GM10266 (cell line): ENCODE measurements around the gene SGCD.

Source experiments
- DNase-seq: peaks from one replicate; pipeline ENCODE4 v3.0.0; 2012; ENCODE audit errors: extremely low spot score
- TF ChIP-seq, protein P1 (sequence below): IDR thresholded peaks from 2 replicates; pipeline ENCODE4 v1.5.1; 2012; ENCODE audit warnings: mild to moderate bottlenecking, low read depth; ENCODE audit not compliant: control insufficient read depth, insufficient read depth; ENCODE audit errors: missing control alignments

The SGCD gene

GRCh38 chr5:156498226-156498980 is 171.4 kb downstream of the SGCD start:
- TF ChIP-seq, protein P1, sequence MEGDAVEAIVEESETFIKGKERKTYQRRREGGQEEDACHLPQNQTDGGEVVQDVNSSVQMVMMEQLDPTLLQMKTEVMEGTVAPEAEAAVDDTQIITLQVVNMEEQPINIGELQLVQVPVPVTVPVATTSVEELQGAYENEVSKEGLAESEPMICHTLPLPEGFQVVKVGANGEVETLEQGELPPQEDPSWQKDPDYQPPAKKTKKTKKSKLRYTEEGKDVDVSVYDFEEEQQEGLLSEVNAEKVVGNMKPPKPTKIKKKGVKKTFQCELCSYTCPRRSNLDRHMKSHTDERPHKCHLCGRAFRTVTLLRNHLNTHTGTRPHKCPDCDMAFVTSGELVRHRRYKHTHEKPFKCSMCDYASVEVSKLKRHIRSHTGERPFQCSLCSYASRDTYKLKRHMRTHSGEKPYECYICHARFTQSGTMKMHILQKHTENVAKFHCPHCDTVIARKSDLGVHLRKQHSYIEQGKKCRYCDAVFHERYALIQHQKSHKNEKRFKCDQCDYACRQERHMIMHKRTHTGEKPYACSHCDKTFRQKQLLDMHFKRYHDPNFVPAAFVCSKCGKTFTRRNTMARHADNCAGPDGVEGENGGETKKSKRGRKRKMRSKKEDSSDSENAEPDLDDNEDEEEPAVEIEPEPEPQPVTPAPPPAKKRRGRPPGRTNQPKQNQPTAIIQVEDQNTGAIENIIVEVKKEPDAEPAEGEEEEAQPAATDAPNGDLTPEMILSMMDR, result no peak
- DNase-seq, result no peak

DNA sequence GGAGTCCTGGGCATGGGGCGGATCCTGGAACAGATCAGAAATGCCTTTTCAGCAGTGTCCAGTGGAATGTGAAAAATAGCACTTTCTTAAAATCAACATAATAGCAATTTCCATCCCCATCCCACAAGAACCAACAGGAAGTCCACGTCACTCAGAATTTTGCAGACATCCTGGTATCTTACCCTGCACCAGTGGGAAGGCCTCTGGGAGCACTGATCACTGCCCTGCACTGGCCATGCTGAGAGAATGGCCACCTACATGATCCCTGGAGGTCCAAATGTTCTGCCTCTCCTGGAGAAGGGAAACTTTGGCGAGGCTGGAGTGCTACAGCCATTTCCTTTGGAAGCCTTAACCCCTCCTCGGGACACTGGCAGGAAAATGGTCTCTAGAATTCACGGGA is 173.8 kb downstream of the SGCD start:
- DNase-seq, result no peak

DNA sequence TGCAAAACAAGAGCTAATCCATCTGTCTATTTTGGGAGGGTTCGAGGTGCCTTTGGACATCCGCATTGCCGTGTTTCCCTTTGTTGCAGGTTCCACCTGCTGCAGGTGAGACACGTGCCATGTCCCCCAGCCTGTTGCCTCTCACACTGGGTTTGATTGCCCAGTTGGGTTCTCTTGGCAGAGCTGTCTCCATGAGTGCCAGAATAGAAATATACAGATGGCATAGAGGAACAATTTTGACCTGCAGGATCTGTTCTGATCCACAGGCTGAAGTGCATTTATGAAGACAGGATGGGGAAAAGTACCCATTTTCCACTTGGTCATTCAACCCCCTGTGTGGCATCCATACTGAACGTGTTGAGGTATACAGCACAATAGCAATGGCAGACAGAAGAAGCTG is 178.1 kb downstream of the SGCD start:
- no peak for DNase-seq
- TF ChIP-seq, protein P1, result no peak

More for the DNA sequence above, 173.8 kb downstream of the SGCD start:
- TF ChIP-seq, protein P1, result no peak

DNA sequence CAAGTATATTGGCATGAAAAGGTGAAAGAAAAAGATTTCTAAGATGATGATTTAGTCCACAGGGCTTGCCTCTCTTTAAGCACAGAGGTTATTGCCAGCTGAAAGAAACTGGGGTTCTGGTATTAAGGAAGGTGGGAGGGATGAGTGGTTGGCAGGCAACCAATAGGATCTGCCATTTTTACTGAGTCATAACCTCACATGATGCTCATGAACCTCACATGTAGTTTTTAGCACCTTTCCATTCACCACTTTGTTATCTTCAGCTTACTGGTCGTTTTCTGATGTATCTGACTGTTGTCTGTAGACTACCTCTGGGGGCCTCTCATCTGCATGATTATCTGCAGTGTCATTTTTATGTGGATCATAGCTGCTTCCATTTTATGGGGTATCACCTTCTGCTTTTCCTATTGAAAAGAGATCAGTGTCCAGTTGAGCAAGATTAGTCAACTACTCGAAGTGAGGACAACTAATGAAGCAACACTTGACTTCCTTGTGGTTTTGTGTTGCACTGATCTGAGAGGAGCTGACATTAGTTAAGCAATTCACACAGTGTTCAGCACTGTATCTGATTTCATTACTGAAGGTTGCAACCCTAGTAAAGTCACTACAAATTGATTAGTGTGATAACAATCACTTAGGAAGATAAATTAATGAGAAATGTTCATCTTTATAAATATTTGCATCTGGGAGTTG is 186.3 kb downstream of the SGCD start:
- DNase-seq, result no peak
- TF ChIP-seq, protein P1, result no peak

DNA sequence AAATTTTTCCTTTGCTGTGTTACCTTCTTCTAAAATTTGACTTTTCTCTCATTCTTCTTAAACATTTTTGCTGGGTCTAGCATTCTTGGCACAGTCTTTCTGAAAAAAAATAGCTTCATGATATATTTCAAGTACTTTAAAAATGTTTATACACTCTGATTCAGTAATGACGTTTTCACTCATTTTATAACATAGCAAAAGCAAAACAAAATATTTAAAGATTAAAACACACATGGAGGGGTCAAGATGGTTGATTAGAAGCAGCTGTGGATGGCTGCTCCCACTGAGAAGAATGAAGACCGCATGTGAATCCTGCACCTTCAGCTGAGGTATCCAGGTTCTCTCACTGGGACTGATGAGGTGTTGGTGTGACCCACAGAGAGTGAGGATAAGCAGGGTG is 188.2 kb downstream of the SGCD start:
- TF ChIP-seq, protein P1, result no peak
- no peak for DNase-seq

DNA sequence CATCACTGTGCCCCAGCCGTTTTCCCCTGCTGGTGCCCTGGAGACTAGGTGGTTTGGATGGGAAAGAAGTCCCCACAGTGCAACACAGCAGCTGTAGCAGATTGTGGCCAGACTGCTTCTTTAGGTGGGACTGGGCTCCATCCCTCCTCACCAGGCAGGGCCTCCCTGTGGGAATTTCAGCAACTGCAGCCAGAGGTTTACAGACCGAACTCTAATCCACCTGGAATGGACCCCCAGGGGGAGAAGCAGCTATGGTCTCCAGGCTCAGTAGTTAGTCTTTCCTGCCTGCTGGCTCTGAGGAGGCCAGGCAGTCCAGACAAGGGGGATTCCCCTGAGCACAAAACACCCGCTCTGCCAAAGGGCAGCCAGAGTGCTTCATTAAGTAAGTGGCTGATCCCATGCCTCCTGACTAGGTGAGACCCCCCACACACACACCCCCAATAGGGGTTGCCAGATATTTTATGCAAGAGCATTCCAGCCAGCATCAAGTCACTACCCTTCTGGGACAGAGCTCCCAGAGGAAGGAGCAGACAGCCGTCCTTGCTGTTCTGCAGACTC is 188.9 kb downstream of the SGCD start:
- no peak for DNase-seq
- TF ChIP-seq, protein P1, result no peak
